Measurements from ENCODE around the gene SEMA7A.

The SEMA7A gene

DNA sequence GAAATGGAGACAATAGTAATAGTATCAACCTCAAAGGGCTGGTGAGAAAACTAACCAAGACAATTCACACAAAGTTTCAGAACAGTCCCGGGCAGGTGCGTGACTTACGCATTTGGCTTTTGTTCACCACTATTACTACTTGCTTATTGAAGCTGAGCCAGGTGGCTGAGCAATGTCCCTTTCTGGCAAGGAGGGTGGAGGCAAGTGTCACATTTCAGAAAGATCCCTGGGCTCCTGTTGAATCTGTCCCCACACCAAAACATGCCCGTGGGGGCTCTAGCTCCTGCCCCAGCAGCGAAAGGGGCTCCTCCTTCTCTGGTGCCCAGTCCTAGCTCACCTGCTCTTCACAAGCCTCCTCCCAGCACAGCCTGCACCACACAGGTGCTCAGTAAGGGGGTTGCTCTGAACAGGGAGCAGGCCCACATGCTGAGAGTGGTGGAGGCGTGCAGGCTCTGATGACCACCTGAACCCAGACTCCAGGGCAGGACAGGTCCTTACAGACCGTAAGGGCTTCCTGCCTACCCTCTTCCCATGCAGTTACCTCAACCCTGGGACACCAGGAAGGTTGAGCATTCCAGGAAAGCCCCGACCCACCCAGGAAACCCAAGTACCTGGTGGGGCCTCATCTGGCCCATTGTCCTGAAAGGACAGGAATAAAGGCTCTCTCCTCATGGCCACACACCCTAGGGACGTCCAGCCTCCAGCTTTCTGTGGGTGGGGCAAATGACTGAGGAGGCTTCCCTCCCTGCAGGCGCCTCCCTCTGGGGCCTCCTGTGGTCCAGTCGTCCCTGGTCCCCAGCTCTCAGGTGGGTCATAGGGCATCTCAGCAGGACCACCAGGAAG is 32.6 kb downstream of the SEMA7A start:
- TF ChIP-seq, protein P1, sequence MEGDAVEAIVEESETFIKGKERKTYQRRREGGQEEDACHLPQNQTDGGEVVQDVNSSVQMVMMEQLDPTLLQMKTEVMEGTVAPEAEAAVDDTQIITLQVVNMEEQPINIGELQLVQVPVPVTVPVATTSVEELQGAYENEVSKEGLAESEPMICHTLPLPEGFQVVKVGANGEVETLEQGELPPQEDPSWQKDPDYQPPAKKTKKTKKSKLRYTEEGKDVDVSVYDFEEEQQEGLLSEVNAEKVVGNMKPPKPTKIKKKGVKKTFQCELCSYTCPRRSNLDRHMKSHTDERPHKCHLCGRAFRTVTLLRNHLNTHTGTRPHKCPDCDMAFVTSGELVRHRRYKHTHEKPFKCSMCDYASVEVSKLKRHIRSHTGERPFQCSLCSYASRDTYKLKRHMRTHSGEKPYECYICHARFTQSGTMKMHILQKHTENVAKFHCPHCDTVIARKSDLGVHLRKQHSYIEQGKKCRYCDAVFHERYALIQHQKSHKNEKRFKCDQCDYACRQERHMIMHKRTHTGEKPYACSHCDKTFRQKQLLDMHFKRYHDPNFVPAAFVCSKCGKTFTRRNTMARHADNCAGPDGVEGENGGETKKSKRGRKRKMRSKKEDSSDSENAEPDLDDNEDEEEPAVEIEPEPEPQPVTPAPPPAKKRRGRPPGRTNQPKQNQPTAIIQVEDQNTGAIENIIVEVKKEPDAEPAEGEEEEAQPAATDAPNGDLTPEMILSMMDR (IDR thresholded peaks at IDR 0.05; ENCODE audit: low read depth, low read length, poor library complexity, severe bottlenecking): no peak
- no peak for TF ChIP-seq EZH2phosphoT487 (IDR thresholded peaks at IDR 0.05; ENCODE audit: borderline replicate concordance, low read length)
- H3K4me2 ChIP-seq (ENCODE audit: low read length): no peak overlapping the region
- H3K27me3 ChIP-seq (ENCODE audit: control insufficient read depth, low read length): peaks cover 87% of the 10 kb centered on the region
- no peaks in the 10 kb centered on the region for H3K36me3 ChIP-seq (ENCODE audit: control insufficient read depth, low read length)
- no peaks in the 10 kb centered on the region for H3K9me3 ChIP-seq (ENCODE audit: control insufficient read depth, insufficient read depth, low read length)
- no peak overlapping the region for H3K4me3 ChIP-seq (ENCODE audit: low read length)
- peaks cover 47% of the 10 kb centered on the region for H4K20me1 ChIP-seq (ENCODE audit: control insufficient read depth, insufficient read depth, low read depth, low read length)
- no peaks in the 10 kb centered on the region for H3K9me2 ChIP-seq (replicated peaks; ENCODE audit: control insufficient read depth, low read length)
- H3K4me1 ChIP-seq (ENCODE audit: control insufficient read depth, low read length): peaks cover 75% of the 10 kb centered on the region
- no peaks in the 10 kb centered on the region for H3F3A ChIP-seq (ENCODE audit: control insufficient read depth, insufficient read depth)
- no peaks in the 10 kb centered on the region for H3K79me2 ChIP-seq (ENCODE audit: control insufficient read depth, low read length)
- no peak overlapping the region for H3K27ac ChIP-seq (ENCODE audit: low read depth, low read length)

DNA sequence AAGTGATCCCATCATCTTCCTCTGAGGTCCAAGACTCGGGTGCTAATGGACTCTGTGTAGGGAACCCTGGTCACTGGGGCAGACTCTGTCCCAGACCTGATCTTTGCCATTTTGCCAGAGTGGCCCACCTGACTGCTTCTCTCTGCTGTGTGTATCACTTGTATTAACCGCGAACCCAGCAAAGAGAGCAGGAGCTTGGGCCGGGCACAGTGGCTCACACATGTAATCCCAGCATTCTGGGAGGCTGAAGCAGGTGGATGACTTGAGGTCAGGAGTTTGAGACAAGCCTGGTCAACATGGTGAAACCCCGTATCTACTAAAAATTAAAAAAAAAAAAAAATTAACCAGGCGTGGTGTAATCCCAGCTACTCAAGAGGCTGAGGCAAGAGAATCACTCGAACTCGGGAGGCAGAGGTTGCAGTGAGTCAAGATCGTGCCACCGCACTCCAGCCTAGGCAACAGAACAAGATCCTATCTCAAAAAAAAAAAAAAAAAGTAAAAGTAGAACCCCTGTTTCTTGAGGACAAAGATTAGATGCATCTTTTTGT is 33.4 kb downstream of the SEMA7A start:
- Histone ChIP-seq H4K20me1 (ENCODE audit: control insufficient read depth, insufficient read depth, low read depth, low read length) (peaks cover 47% of the 10 kb centered on the region), H3K27me3 (ENCODE audit: control insufficient read depth, low read length) (peaks cover 87% of the 10 kb centered on the region), H3K9me2 (replicated peaks; ENCODE audit: control insufficient read depth, low read length) (no peaks in the 10 kb centered on the region), H3K9me3 (ENCODE audit: control insufficient read depth, insufficient read depth, low read length) (no peaks in the 10 kb centered on the region), H3K36me3 (ENCODE audit: control insufficient read depth, low read length) (no peaks in the 10 kb centered on the region), H3K27ac (ENCODE audit: low read depth, low read length) (no peak overlapping the region), H3K4me2 (ENCODE audit: low read length) (peak overlapping the region; percentile 31; the same call in 1 of the 2 replicates), H3F3A (ENCODE audit: control insufficient read depth, insufficient read depth) (no peaks in the 10 kb centered on the region), H3K4me3 (ENCODE audit: low read length) (no peak overlapping the region), H3K4me1 (ENCODE audit: control insufficient read depth, low read length) (peaks cover 76% of the 10 kb centered on the region), H3K79me2 (ENCODE audit: control insufficient read depth, low read length) (no peaks in the 10 kb centered on the region)
- TF ChIP-seq EZH2phosphoT487 (IDR thresholded peaks at IDR 0.05; ENCODE audit: borderline replicate concordance, low read length): no peak

DNA sequence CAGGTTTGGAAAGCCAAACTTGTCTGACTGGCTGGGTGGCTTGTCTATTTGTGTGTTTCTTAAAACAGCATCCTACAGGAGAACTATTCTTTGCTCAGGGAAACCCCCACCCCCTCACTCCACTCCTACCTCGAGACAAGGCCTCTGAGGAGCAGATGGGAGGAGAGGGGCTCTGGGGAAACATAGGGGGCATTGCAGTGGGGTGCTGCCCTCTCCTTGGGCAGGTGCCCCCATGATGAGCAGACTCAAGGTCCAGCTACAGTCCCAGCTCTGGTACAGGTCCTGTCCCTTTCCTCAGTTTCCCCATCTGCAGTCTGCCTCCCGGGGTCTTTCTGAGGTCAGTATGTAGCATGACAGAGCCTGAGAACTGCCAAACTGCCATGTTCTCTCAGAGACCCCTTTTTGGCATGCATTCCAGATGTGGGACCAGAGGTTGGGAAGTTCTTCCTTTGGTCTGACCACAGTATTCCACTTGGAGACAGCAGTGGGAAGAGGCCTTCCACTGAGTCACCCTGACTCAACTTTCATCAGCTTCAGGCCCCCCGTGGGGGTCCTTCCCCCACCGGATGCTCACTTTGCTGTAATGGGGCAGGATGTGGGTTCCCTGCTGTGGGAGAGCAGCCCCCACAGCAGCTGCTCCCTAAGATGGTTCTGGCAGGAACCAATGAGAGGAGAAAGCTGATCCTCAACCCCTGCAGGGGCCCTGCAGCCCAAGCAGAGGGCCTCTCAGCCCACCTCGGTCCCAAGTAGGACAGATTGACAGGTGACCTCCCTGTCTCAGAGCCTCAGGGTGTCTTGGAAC is 34.0 kb downstream of the SEMA7A start:
- Histone ChIP-seq H3K9me3 (ENCODE audit: control insufficient read depth, insufficient read depth, low read length) (no peaks in the 10 kb centered on the region), H3K27me3 (ENCODE audit: control insufficient read depth, low read length) (peaks cover 89% of the 10 kb centered on the region), H3F3A (ENCODE audit: control insufficient read depth, insufficient read depth) (no peaks in the 10 kb centered on the region), H3K4me3 (ENCODE audit: low read length) (no peak overlapping the region), H4K20me1 (ENCODE audit: control insufficient read depth, insufficient read depth, low read depth, low read length) (peaks cover 47% of the 10 kb centered on the region), H3K4me1 (ENCODE audit: control insufficient read depth, low read length) (peaks cover 75% of the 10 kb centered on the region), H3K36me3 (ENCODE audit: control insufficient read depth, low read length) (no peaks in the 10 kb centered on the region), H3K79me2 (ENCODE audit: control insufficient read depth, low read length) (no peaks in the 10 kb centered on the region), H3K4me2 (ENCODE audit: low read length) (peak overlapping the region; percentile 31), H3K9me2 (replicated peaks; ENCODE audit: control insufficient read depth, low read length) (no peaks in the 10 kb centered on the region), H3K27ac (ENCODE audit: low read depth, low read length) (no peak overlapping the region)
- no peak for TF ChIP-seq EZH2phosphoT487 (IDR thresholded peaks at IDR 0.05; ENCODE audit: borderline replicate concordance, low read length)
- TF ChIP-seq, protein P1 (IDR thresholded peaks at IDR 0.05; ENCODE audit: low read depth, low read length, poor library complexity, severe bottlenecking): no peak
